HEK293 (cell line): ENCODE results near the gene AP3S2.

Experiments used
- ATF2 ChIP-seq: fragments of 450-650 bp; formaldehyde crosslinking; IDR thresholded peaks from 2 replicates; pipeline ENCODE4 v1.5.1; 2016; ENCODE audit warnings: missing biosample characterization, missing genetic modification characterization, low read depth
- CTCF ChIP-seq: fragments of 450-650 bp; formaldehyde crosslinking; IDR thresholded peaks from 2 replicates; pipeline ENCODE4 v1.5.1; 2016; ENCODE audit warnings: missing biosample characterization, missing genetic modification characterization
- PBX3 ChIP-seq: sonication (generic); formaldehyde crosslinking; IDR thresholded peaks from 2 replicates; pipeline ENCODE4 v1.8.1; 2022; ENCODE audit warnings: mild to moderate bottlenecking, moderate library complexity, missing genetic modification reagents
- REST ChIP-seq: fragments of 450-650 bp; formaldehyde crosslinking; IDR thresholded peaks from 2 replicates; pipeline ENCODE4 v1.5.1; 2016; ENCODE audit warnings: missing biosample characterization, missing genetic modification characterization
- ZBTB21 ChIP-seq: fragments of 450-650 bp; formaldehyde crosslinking; IDR thresholded peaks from 2 replicates; pipeline ENCODE4 v1.5.1; 2017; ENCODE audit warnings: missing biosample characterization, missing genetic modification characterization
- ZBTB49 ChIP-seq: fragments of 450-650 bp; formaldehyde crosslinking; IDR thresholded peaks from 2 replicates; pipeline ENCODE4 v1.5.1; 2016; ENCODE audit warnings: missing biosample characterization, missing genetic modification characterization, low read depth
- ZFP37 ChIP-seq: fragments of 450-650 bp; formaldehyde crosslinking; IDR thresholded peaks from 2 replicates; pipeline ENCODE4 v1.5.1; 2016; ENCODE audit warnings: missing biosample characterization, missing genetic modification characterization
- ZNF138 ChIP-seq: fragments of 450-650 bp; formaldehyde crosslinking; IDR thresholded peaks from 2 replicates; pipeline ENCODE4 v1.5.1; 2016; ENCODE audit warnings: missing biosample characterization, missing genetic modification characterization, borderline replicate concordance
- ZNF239 ChIP-seq: fragments of 450-650 bp; formaldehyde crosslinking; IDR thresholded peaks from 2 replicates; pipeline ENCODE4 v1.5.1; 2016; ENCODE audit warnings: missing biosample characterization, missing genetic modification characterization
- ZNF292 ChIP-seq: fragments of 450-650 bp; formaldehyde crosslinking; IDR thresholded peaks from 2 replicates; pipeline ENCODE4 v1.5.1; 2016; ENCODE audit warnings: low read depth, missing biosample characterization, missing genetic modification characterization, borderline replicate concordance
- ZNF473 ChIP-seq: fragments of 450-650 bp; formaldehyde crosslinking; IDR thresholded peaks from 2 replicates; pipeline ENCODE4 v1.5.1; 2017; ENCODE audit warnings: missing biosample characterization, missing genetic modification characterization
- ZNF571 ChIP-seq: fragments of 450-650 bp; formaldehyde crosslinking; IDR thresholded peaks from 2 replicates; pipeline ENCODE4 v1.5.0; 2017; ENCODE audit warnings: missing biosample characterization, missing genetic modification characterization

GRCh38 chr15:89893027-89893426 is 767 bp downstream of the AP3S2 start:
- no peak for TF ChIP-seq ZNF239 (tag by site-specific recombination)
- TF ChIP-seq REST (tag by site-specific recombination): no peak
- TF ChIP-seq ZNF473 (tag by site-specific recombination): no peak
- TF ChIP-seq ATF2 (tag by site-specific recombination): no peak
- no peak for TF ChIP-seq ZFP37
- no peak for TF ChIP-seq ZBTB49 (tag by site-specific recombination)
- TF ChIP-seq ZBTB21 (tag by site-specific recombination): no peak
- no peak for TF ChIP-seq CTCF (tag by site-specific recombination)
- TF ChIP-seq ZNF292 (tag by site-specific recombination): no peak
- no peak for TF ChIP-seq PBX3 (CRISPR knock-in tag)
- TF ChIP-seq ZNF571 (tag by site-specific recombination): no peak
- no peak for TF ChIP-seq ZNF138 (tag by site-specific recombination)
